HepG2 (cell line): ENCODE measurements around the gene POLRMT. TPM values are rescaled to one million over a fixed set of nuclear protein-coding genes. Genes with fewer than 3 reads are reported as not detected.

Source experiments
- BRD4 ChIP-seq: sonication (generic); formaldehyde crosslinking; IDR thresholded peaks from 2 replicates; pipeline ENCODE4 v1.4.0; 2020; ENCODE audit warnings: missing genetic modification reagents
- DNMT1 ChIP-seq: sonication (generic); formaldehyde crosslinking; IDR thresholded peaks from 2 replicates; pipeline ENCODE4 v1.5.1; 2020; ENCODE audit warnings: mild to moderate bottlenecking, missing genetic modification reagents
- FOXO4 ChIP-seq: sonication (generic); formaldehyde crosslinking; conservative IDR thresholded peaks from 2 replicates; pipeline ENCODE4 v1.8.1; 2023; ENCODE audit warnings: missing genetic modification reagents
- GPBP1L1 ChIP-seq: sonication (generic); formaldehyde crosslinking; IDR thresholded peaks from 2 replicates; pipeline ENCODE4 v1.5.0; 2020; ENCODE audit warnings: mild to moderate bottlenecking, missing genetic modification reagents
- MAZ ChIP-seq, 2 experiments: sonication (generic) in 1 of 2; formaldehyde crosslinking in 1 of 2; IDR thresholded peaks; 2 replicates each; pipeline versions ENCODE4 v1.5.0 to v1.6.1; 2012 to 2020; ENCODE audit warnings: low read depth in 2 of 2, mild to moderate bottlenecking in 2 of 2, borderline replicate concordance in 1 of 2, improper control_type of control experiment in 1 of 2, low read length in 1 of 2, missing genetic modification reagents in 1 of 2, moderate library complexity in 1 of 2
- MEIS1 ChIP-seq: sonication (generic); formaldehyde crosslinking; IDR thresholded peaks from 2 replicates; pipeline ENCODE4 v1.9.0; 2021; ENCODE audit warnings: mild to moderate bottlenecking, missing genetic modification reagents, moderate library complexity, borderline replicate concordance
- NRL ChIP-seq: sonication (generic); formaldehyde crosslinking; IDR thresholded peaks from 2 replicates; pipeline ENCODE4 v1.5.0; 2020; ENCODE audit warnings: missing genetic modification reagents, mild to moderate bottlenecking, moderate library complexity, borderline replicate concordance
- SMAD1 ChIP-seq: sonication (generic); formaldehyde crosslinking; IDR thresholded peaks from 2 replicates; pipeline ENCODE4 v1.4.0; 2020; ENCODE audit warnings: missing genetic modification reagents, low read depth, mild to moderate bottlenecking, borderline replicate concordance
- SMARCE1 ChIP-seq: fragments of 450-650 bp; IDR thresholded peaks from 2 replicates; pipeline ENCODE4 v1.6.1; 2017; ENCODE audit warnings: borderline replicate concordance
- SNAPC4 ChIP-seq: sonication (generic); formaldehyde crosslinking; IDR thresholded peaks from 2 replicates; pipeline ENCODE4 v1.4.0; 2020; ENCODE audit warnings: mild to moderate bottlenecking, missing genetic modification reagents
- TBX2 ChIP-seq: sonication (generic); formaldehyde crosslinking; IDR thresholded peaks from 2 replicates; pipeline ENCODE4 v1.5.0; 2020; ENCODE audit warnings: missing genetic modification reagents, mild to moderate bottlenecking, borderline replicate concordance
- ZNF20 ChIP-seq: sonication (generic); formaldehyde crosslinking; IDR thresholded peaks from 2 replicates; pipeline ENCODE4 v1.4.0; 2020; ENCODE audit warnings: mild to moderate bottlenecking, moderate library complexity, missing genetic modification reagents
- ZNF501 ChIP-seq: sonication (generic); formaldehyde crosslinking; IDR thresholded peaks from 2 replicates; pipeline ENCODE4 v1.5.1; 2020; ENCODE audit warnings: mild to moderate bottlenecking, moderate library complexity, missing genetic modification reagents
- ZNF615 ChIP-seq: sonication (generic); formaldehyde crosslinking; IDR thresholded peaks from 2 replicates; pipeline ENCODE4 v1.5.0; 2020; ENCODE audit warnings: mild to moderate bottlenecking, missing genetic modification reagents, borderline replicate concordance
- ZNF720 ChIP-seq: sonication (generic); formaldehyde crosslinking; IDR thresholded peaks from 2 replicates; pipeline ENCODE4 v1.4.0; 2020; ENCODE audit warnings: missing genetic modification reagents
- ZNF724P ChIP-seq: sonication (generic); formaldehyde crosslinking; IDR thresholded peaks from 2 replicates; pipeline ENCODE4 v1.8.0; 2022; ENCODE audit warnings: missing genetic modification reagents, borderline replicate concordance
- polyA plus RNA-seq, 8 experiments: library from polyadenylated mRNA; depleted of rRNA in 3 of 8; stranded (reverse) in 7 of 8; unstranded in 1 of 8; fragments of >200 nt; fragmentation: Illumina TruSeq in 4 of 8; extraction: Trizol in 4 of 8; gene quantifications; 2 replicates each; pipeline versions ENCODE4 v1.2.1 to v1.2.3, GENCODE V29; 2011 to 2016; ENCODE audit warnings: low read depth in 4 of 8, missing spikeins in 1 of 8, mixed read lengths in 1 of 8; ENCODE audit not compliant: insufficient read depth in 1 of 8
- total RNA-seq, 5 experiments: library from RNA; depleted of rRNA; stranded (reverse); fragments of >200 nt; fragmentation: Illumina TruSeq; extraction: Trizol; gene quantifications; 2 replicates each; pipeline ENCODE4 v1.2.3, GENCODE V29; 2016; ENCODE audit warnings: low read depth in 1 of 5
- TF ChIP-seq, protein P1 (sequence below): sonication (generic); formaldehyde crosslinking; IDR thresholded peaks from 2 replicates; pipeline ENCODE4 v1.4.0; 2020; ENCODE audit warnings: mild to moderate bottlenecking, missing genetic modification reagents

The POLRMT gene
- total and polyA plus RNA-seq, 2 of the 13 experiments (the other 11 are each of a cell fraction or from before 2014, with no cell fraction given): 78.0 to 101 TPM

DNA sequence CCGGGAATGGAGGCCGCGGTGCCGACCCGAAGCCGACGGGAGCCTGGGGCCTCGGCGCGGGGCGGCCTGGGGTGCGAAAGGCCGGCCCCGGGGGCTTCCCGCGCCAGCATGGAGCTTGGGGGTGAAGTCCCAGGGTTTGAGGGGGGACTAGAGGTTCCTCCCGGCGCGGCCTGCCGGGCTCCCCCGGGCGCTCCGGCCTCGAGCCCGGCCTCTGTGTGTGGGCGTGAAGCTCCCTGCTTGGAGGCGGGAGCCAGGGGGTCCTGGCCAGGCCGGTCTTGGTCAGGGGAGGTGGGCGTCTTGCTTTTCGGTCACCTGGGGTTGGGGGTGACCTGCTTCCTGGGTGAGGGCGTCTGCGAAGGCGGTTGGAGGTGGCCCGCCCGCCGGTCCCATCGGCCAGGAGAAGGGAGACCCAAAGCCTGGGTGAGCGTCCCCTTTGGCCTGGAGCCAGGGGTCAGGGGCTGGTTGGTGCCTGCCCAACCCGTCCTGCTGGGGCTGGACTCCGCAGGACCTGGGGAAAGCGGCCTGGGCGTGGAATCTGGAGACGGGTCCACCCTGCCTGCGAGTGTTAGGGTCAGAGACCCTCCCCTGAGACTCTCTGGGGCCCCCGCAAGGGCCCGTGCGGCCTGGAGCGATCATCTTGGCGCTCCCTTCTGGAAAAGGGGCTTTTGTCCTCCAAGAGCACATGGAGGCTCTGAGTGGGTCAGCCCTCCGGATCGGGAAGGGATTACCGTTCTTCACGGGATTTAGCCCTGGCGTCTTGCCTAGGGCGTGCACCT is 60.4 kb downstream of the POLRMT start (continued):
- TF ChIP-seq ZNF720 (no peak), MAZ (IDR thresholded peaks at IDR 0.05; ENCODE audit: borderline replicate concordance, low read depth, low read length) (no peak), MAZ (CRISPR knock-in tag; IDR thresholded peaks at IDR 0.05; ENCODE audit: low read depth) (0 out of 2 replicates have a peak, but pooled peaks have one; percentile 20), MEIS1 (CRISPR knock-in tag) (peak; percentile 41; the same call in 1 of the 2 replicates), BRD4 (no peak), SMARCE1 (no peak), ZNF20 (CRISPR knock-in tag) (peak; percentile 79; the same call in 1 of the 2 replicates), NRL (CRISPR knock-in tag) (0 out of 2 replicates have a peak, but pooled peaks have one; percentile 47), DNMT1 (CRISPR knock-in tag) (no peak), SMAD1 (CRISPR knock-in tag) (no peak; the same call in 1 of the 2 replicates), SNAPC4 (CRISPR knock-in tag) (0 out of 2 replicates have a peak, but pooled peaks have one; percentile 63), ZNF724P (CRISPR knock-in tag) (0 out of 2 replicates have a peak, but pooled peaks have one; percentile 53), GPBP1L1 (CRISPR knock-in tag) (no peak), FOXO4 (CRISPR knock-in tag) (no peak), ZNF615 (no peak), TBX2 (0 out of 2 replicates have a peak, but pooled peaks have one; percentile 46), ZNF501 (CRISPR knock-in tag) (peak; percentile 37; the same call in 1 of the 2 replicates)
- TF ChIP-seq, protein P1, sequence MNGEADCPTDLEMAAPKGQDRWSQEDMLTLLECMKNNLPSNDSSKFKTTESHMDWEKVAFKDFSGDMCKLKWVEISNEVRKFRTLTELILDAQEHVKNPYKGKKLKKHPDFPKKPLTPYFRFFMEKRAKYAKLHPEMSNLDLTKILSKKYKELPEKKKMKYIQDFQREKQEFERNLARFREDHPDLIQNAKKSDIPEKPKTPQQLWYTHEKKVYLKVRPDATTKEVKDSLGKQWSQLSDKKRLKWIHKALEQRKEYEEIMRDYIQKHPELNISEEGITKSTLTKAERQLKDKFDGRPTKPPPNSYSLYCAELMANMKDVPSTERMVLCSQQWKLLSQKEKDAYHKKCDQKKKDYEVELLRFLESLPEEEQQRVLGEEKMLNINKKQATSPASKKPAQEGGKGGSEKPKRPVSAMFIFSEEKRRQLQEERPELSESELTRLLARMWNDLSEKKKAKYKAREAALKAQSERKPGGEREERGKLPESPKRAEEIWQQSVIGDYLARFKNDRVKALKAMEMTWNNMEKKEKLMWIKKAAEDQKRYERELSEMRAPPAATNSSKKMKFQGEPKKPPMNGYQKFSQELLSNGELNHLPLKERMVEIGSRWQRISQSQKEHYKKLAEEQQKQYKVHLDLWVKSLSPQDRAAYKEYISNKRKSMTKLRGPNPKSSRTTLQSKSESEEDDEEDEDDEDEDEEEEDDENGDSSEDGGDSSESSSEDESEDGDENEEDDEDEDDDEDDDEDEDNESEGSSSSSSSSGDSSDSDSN (CRISPR knock-in tag): peak; percentile 67; the same call in 1 of the 2 replicates
